Activated CD4-positive, alpha-beta T cell treated with anti-CD3 and anti-CD28 coated beads, Interleukin-2, amount 50 U/mL, for 1 hour (primary cell): ENCODE measurements around the gene GRM7.

ENCODE experiments used
- DNase-seq: peaks from one replicate; pipeline ENCODE4 v3.0.0-alpha.2; 2020

GRM7 gene

GRCh38 chr3:7249493-7250076 is 388.7 kb downstream of the GRM7 start:
- no peak for DNase-seq

GRCh38 chr3:7254251-7254650 is 393.3 kb downstream of the GRM7 start:
- DNase-seq = no peak

GRCh38 chr3:7260975-7261374 is 400.1 kb downstream of the GRM7 start:
- DNase-seq = no peak

- no peak for DNase-seq
Measured at GRCh38 chr3:7263347-7264195, 402.7 kb downstream of the GRM7 start.

- no peak for DNase-seq
Measured at GRCh38 chr3:7264196-7264526, 403.2 kb downstream of the GRM7 start.

GRCh38 chr3:7265736-7266135 is 404.8 kb downstream of the GRM7 start:
- DNase-seq = no peak

- no peak for DNase-seq
Measured at GRCh38 chr3:7266551-7266950, 405.6 kb downstream of the GRM7 start.

- no peak for DNase-seq
Measured at GRCh38 chr3:7270731-7271130, 409.8 kb downstream of the GRM7 start.

- DNase-seq = no peak
Measured at GRCh38 chr3:7271631-7272030, 410.7 kb downstream of the GRM7 start.

GRCh38 chr3:7272203-7272602 is 411.3 kb downstream of the GRM7 start:
- no peak for DNase-seq

GRCh38 chr3:7275396-7275795 is 414.5 kb downstream of the GRM7 start:
- DNase-seq = no peak

GRCh38 chr3:7280318-7280717 is 419.4 kb downstream of the GRM7 start:
- DNase-seq = no peak

- DNase-seq = no peak
Measured at GRCh38 chr3:7282988-7283387, 422.1 kb downstream of the GRM7 start.

- DNase-seq = no peak
Measured at GRCh38 chr3:7285505-7285904, 424.6 kb downstream of the GRM7 start.

- DNase-seq = no peak
Measured at GRCh38 chr3:7288133-7288532, 427.2 kb downstream of the GRM7 start.

GRCh38 chr3:7289121-7289520 is 428.2 kb downstream of the GRM7 start:
- DNase-seq = no peak

- DNase-seq = no peak
Measured at GRCh38 chr3:7290077-7290825, 429.3 kb downstream of the GRM7 start.

- no peak for DNase-seq
Measured at GRCh38 chr3:7292362-7292761, 431.4 kb downstream of the GRM7 start.

GRCh38 chr3:7293286-7293685 is 432.4 kb downstream of the GRM7 start:
- DNase-seq = no peak

- no peak for DNase-seq
Measured at GRCh38 chr3:7305561-7305960, 444.6 kb downstream of the GRM7 start.

- no peak for DNase-seq
Measured at GRCh38 chr3:7306901-7307300, 446.0 kb downstream of the GRM7 start.

- DNase-seq = no peak
Measured at GRCh38 chr3:7307410-7307809, 446.5 kb downstream of the GRM7 start.

GRCh38 chr3:7309641-7310102 is 448.8 kb downstream of the GRM7 start:
- no peak for DNase-seq

GRCh38 chr3:7315037-7315436 is 454.1 kb downstream of the GRM7 start:
- DNase-seq = no peak
